Measurements from ENCODE around the gene APBB2.

DNA sequence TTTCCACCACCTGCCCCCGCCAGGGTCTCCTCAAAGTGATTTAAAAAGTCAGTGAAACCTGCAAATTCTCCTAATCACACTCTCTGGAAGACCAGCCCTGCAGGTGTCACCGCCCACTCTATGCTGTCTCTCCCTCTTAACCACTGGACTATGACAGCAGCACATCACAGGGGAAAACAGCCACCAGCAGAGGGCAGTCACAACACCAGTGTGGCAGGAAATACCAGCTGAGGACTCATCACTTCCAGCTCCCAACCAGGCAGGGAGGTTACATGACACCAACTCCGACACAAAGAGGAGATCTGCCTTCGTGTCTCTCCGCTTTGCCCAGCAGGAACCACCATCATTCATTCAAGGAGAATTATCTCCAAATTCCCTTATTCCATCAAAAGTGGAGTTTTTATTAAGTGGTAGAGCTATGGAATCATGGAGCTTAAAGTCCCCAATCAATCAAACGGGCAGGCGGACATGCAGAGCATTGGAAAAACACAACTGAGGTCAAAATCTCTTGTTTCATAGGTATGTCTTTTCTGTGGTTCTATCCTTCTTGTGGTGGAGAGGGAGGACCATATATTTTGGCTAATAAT, 373.3 kb downstream of the APBB2 start:
- TF ChIP-seq, protein P1, sequence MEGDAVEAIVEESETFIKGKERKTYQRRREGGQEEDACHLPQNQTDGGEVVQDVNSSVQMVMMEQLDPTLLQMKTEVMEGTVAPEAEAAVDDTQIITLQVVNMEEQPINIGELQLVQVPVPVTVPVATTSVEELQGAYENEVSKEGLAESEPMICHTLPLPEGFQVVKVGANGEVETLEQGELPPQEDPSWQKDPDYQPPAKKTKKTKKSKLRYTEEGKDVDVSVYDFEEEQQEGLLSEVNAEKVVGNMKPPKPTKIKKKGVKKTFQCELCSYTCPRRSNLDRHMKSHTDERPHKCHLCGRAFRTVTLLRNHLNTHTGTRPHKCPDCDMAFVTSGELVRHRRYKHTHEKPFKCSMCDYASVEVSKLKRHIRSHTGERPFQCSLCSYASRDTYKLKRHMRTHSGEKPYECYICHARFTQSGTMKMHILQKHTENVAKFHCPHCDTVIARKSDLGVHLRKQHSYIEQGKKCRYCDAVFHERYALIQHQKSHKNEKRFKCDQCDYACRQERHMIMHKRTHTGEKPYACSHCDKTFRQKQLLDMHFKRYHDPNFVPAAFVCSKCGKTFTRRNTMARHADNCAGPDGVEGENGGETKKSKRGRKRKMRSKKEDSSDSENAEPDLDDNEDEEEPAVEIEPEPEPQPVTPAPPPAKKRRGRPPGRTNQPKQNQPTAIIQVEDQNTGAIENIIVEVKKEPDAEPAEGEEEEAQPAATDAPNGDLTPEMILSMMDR (IDR thresholded peaks at IDR 0.05): peak; percentile 40 to 71 (median 56)
- no peak for TF ChIP-seq POLR2A (IDR thresholded peaks at IDR 0.05)

All from heart left ventricle (tissue), 13 donors.